Activated T-cell treated with anti-CD3 and anti-CD28 coated beads, Interleukin-2, amount 50 U/mL, for 24 hours (primary cell): ENCODE results near the gene DONSON.
"Not testable (repeated sequence)": the region's sequence is repeated elsewhere in the genome, so short reads cannot be mapped to it uniquely, and the experiment has no call there.

ENCODE experiments used
- DNase-seq: peaks from one replicate; pipeline ENCODE4 v3.0.0-alpha.2; 2020
- H3K27ac Mint-ChIP-seq: 2 replicates; pipeline ENCODE4 v1.8.0; 2020; ENCODE audit warnings: mild to moderate bottlenecking, mixed read lengths
- H3K27me3 Mint-ChIP-seq: 2 replicates; pipeline ENCODE4 v1.8.0; 2020; ENCODE audit warnings: mixed read lengths
- H3K36me3 Mint-ChIP-seq: 2 replicates; pipeline ENCODE4 v1.8.0; 2020; ENCODE audit warnings: low read depth, mixed read lengths
- H3K4me1 Mint-ChIP-seq: 2 replicates; pipeline ENCODE4 v1.8.0; 2020; ENCODE audit warnings: low read depth, mixed read lengths
- H3K4me3 Mint-ChIP-seq: 2 replicates; pipeline ENCODE4 v1.8.0; 2020; ENCODE audit warnings: mild to moderate bottlenecking, moderate library complexity, mixed read lengths
- H3K9me3 Mint-ChIP-seq: 2 replicates; pipeline ENCODE4 v1.8.0; 2020; ENCODE audit warnings: mixed read lengths

DONSON gene, protein sequence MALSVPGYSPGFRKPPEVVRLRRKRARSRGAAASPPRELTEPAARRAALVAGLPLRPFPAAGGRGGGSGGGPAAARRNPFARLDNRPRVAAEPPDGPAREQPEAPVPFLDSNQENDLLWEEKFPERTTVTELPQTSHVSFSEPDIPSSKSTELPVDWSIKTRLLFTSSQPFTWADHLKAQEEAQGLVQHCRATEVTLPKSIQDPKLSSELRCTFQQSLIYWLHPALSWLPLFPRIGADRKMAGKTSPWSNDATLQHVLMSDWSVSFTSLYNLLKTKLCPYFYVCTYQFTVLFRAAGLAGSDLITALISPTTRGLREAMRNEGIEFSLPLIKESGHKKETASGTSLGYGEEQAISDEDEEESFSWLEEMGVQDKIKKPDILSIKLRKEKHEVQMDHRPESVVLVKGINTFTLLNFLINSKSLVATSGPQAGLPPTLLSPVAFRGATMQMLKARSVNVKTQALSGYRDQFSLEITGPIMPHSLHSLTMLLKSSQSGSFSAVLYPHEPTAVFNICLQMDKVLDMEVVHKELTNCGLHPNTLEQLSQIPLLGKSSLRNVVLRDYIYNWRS

DNA sequence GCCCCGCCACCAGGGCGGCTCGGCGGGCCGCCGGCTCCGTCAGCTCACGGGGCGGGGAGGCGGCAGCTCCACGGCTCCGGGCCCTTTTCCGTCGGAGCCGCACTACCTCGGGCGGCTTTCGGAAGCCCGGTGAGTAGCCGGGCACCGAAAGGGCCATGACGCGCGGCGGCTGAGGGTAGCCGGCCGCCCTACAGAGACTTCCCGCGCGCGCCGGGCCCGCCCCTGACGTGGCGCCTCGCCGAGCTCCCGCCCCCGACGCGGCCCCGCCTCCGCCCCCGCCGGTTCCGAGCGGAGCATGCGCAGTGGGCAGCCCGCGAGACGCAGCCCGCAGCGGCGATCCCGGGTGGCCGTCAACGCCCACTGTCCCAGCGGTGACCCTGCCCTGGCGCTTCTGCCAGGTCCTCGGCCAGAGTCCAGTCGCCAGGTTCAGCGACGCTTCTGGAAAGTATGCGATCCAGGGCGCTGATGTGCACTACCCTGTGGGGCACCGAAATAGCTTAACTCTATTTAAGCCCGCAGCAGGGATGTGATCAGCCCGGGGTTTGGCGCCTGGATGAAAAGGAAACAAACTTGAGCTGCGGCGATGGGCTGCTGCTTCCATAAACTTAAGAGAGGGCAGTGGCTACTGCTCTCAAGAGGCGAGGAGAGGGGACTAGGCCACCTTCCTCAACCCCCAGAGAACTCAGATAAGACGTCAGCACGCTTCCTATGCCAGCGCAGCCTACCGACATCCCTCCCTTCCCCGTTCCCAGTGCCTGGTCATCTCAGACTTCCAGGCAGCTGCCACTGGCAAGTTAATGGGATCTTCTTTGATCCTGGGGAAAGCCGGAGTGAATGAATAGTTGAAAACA lies at the start of gene DONSON:
Gene DONSON (minus strand): TSS at position 200 of the 851 bp plus-strand sequence. CDS start 43 bp downstream, at position 157.
- Mint-ChIP-seq H3K9me3 (no peaks in the 10 kb centered on the region), H3K4me3 (peak within 1 kb of the TSS; percentile 92), H3K27me3 (no peaks in the 10 kb centered on the region), H3K27ac (peak within 1 kb of the TSS; percentile 89), H3K36me3 (peaks cover 42% of the 10 kb centered on the region), H3K4me1 (peaks cover 24% of the 10 kb centered on the region)
- DNase-seq: peak; percentile 94

- Mint-ChIP-seq H3K27ac (no peak overlapping the region), H3K36me3 (peaks cover 46% of the 10 kb centered on the region), H3K27me3 (no peaks in the 10 kb centered on the region), H3K9me3 (no peaks in the 10 kb centered on the region), H3K4me1 (peaks cover 18% of the 10 kb centered on the region), H3K4me3 (no peak overlapping the region)
- no peak for DNase-seq
Measured at GRCh38 chr21:33634254-33634653, 45.8 kb upstream of the DONSON start.

DNA sequence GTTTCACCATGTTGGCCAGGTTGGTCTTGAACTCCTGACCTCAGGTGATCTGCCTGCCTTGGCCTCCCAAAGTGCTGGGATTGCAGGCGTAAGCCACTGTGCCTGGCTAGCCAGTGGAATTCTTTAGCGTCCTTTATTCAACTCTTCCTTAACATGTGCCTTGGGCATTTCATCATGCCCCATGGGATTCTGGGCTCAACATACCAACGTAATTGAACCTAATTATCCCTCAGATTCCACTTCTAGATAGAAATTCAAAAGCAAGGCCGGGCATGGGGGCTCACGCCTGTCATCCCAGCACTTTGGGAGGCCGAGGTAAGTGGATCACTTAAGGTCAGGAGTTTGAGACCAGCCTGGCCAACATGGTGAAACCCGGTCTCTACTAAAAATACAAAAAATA lies 37.7 kb upstream of the DONSON start:
- not testable (repeated sequence) for H3K4me3 Mint-ChIP-seq, DNase-seq, H3K9me3 Mint-ChIP-seq, H3K27ac Mint-ChIP-seq, H3K4me1 Mint-ChIP-seq, H3K27me3 Mint-ChIP-seq
- peaks cover 46% of the 10 kb centered on the region for H3K36me3 Mint-ChIP-seq

- peaks cover 51% of the 10 kb centered on the region for H3K36me3 Mint-ChIP-seq
- no peak overlapping the region for H3K27ac Mint-ChIP-seq
- no peaks in the 10 kb centered on the region for H3K9me3 Mint-ChIP-seq
- H3K27me3 Mint-ChIP-seq: no peaks in the 10 kb centered on the region
- no peak overlapping the region for H3K4me3 Mint-ChIP-seq
- no peak for DNase-seq
- no peaks in the 10 kb centered on the region for H3K4me1 Mint-ChIP-seq
Measured at GRCh38 chr21:33622253-33622652, 33.8 kb upstream of the DONSON start.

- no peak overlapping the region for H3K27ac Mint-ChIP-seq
Measured at GRCh38 chr21:33619726-33620125, 31.2 kb upstream of the DONSON start.

DNA sequence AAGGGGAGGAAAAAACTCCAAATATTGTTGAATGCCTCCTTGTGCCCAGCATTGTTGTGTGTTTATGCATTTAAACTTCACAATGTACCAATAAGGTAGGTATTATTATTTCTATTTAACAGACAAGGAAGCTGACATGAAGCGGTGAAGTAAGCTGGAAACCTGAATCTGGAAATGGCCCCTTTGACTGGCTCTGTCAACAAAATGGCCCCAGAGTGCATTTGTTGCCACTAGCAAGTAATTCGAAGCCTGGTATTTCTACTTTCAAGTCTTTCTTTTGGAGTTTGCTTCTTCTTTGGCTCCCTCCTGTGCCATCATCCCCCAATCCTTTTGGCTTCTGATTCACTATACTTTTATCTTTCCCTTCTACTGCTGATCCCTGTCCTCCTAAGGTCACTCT lies 29.9 kb upstream of the DONSON start:
- Mint-ChIP-seq H3K36me3 (peaks cover 59% of the 10 kb centered on the region), H3K27me3 (no peaks in the 10 kb centered on the region), H3K27ac (no peak overlapping the region), H3K9me3 (no peaks in the 10 kb centered on the region), H3K4me1 (no peaks in the 10 kb centered on the region), H3K4me3 (no peak overlapping the region)
- no peak for DNase-seq

More at GRCh38 chr21:33619726-33620125, 31.2 kb upstream of the DONSON start:
- Mint-ChIP-seq H3K27me3 (no peaks in the 10 kb centered on the region), H3K4me1 (no peaks in the 10 kb centered on the region), H3K9me3 (no peaks in the 10 kb centered on the region), H3K4me3 (no peak overlapping the region), H3K36me3 (peaks cover 63% of the 10 kb centered on the region)
- no peak for DNase-seq

DNA sequence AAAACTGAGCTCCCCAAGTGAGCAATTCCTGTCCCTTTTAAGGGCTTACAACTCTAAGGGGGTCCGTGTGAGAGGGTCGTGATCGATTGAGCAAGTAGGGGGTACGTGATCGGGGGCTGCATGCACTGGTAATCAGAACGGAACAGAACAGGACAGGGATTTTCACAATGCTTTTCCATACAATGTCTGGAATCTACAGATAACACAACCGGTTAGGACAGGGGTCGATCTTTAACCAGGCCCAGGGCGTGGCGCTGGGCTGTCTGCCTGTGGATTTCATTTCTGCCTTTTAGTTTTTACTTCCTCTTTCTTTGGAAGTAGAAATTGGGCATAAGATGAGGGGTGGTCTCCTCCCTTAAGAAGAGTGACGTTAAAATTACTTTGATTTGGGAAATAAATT lies 29.1 kb upstream of the DONSON start:
- peaks cover 63% of the 10 kb centered on the region for H3K36me3 Mint-ChIP-seq
- not testable (repeated sequence) for H3K27me3 Mint-ChIP-seq, H3K27ac Mint-ChIP-seq, H3K4me3 Mint-ChIP-seq, H3K4me1 Mint-ChIP-seq, DNase-seq, H3K9me3 Mint-ChIP-seq

DNA sequence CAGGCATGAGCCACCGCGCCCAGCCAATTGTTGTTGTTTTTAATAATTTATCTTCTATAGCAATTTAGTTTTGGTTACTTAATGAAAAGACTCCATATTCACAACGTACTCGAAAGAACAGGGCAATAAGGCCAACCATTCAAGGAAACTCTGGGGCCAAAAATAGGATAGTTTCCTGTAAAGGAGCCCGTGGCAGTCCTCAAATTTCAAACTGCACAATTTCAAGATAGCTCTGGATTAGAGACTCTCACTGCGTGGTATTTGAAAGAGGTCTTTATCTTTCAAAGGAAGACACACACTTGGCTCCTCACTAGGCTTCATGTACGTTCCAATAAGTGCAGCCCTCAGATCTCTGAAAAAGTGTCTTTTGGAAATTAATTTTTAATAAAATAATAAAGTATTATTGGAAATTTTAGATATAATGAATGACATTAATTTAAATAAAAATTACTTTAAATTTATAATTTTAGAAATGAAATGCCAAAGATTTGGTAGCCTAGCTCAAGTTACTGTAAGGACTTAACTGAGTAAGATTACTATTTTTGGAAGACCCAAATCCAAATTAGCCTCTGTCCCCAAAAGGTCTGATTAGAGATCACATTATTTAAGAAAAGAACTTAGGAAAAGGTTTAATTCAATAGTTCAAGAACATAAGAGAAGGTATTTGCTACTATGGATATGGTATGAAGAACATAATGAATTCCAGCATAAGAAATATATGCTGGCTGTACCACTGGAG lies 22.7 kb upstream of the DONSON start:
- Mint-ChIP-seq H3K27ac (peak overlapping the region; percentile 34), H3K4me1 (no peaks in the 10 kb centered on the region), H3K27me3 (no peaks in the 10 kb centered on the region), H3K36me3 (peaks cover 41% of the 10 kb centered on the region), H3K4me3 (no peak overlapping the region), H3K9me3 (no peaks in the 10 kb centered on the region)
- DNase-seq: no peak

DNA sequence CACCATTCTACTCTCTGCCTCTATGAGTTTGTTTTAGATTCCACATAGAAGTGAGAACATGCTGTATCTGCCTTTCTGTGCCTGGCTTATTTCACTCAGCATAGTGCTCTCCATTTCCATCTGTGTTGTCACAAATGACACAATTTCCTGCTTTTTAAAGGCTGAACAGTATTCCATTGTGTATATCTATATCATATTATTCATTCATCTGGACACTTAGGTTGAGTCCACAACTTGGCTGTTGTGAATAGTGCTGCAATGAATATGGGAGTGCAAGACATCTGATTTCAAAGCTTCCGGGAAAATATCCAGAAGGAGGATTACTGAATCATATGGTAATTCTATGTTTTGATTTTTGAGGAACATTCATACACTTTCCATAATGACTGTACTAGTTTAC lies 20.1 kb upstream of the DONSON start:
- no peaks in the 10 kb centered on the region for H3K9me3 Mint-ChIP-seq
- H3K27ac Mint-ChIP-seq: peak overlapping the region; percentile 18
- H3K27me3 Mint-ChIP-seq: no peaks in the 10 kb centered on the region
- H3K4me3 Mint-ChIP-seq: no peak overlapping the region
- H3K36me3 Mint-ChIP-seq: peaks cover 37% of the 10 kb centered on the region
- no peak for DNase-seq
- H3K4me1 Mint-ChIP-seq: peaks cover 3% of the 10 kb centered on the region

- H3K4me3 Mint-ChIP-seq: no peak overlapping the region
- no peaks in the 10 kb centered on the region for H3K27me3 Mint-ChIP-seq
- no peak overlapping the region for H3K27ac Mint-ChIP-seq
- H3K9me3 Mint-ChIP-seq: no peaks in the 10 kb centered on the region
- no peaks in the 10 kb centered on the region for H3K4me1 Mint-ChIP-seq
- peaks cover 59% of the 10 kb centered on the region for H3K36me3 Mint-ChIP-seq
- DNase-seq: no peak
Measured at GRCh38 chr21:33598051-33598450, 9.6 kb upstream of the DONSON start.

GRCh38 chr21:33587792-33588484 lies 546 bp downstream of the DONSON start:
- Mint-ChIP-seq H3K4me3 (peak overlapping the region; percentile 92), H3K4me1 (peaks cover 24% of the 10 kb centered on the region), H3K27ac (peak overlapping the region; percentile 85), H3K27me3 (no peaks in the 10 kb centered on the region), H3K36me3 (peaks cover 44% of the 10 kb centered on the region), H3K9me3 (no peaks in the 10 kb centered on the region)
- no peak for DNase-seq

GRCh38 chr21:33586927-33587326 lies 1.6 kb downstream of the DONSON start:
- H3K27ac Mint-ChIP-seq: peak overlapping the region; percentile 19
- peaks cover 54% of the 10 kb centered on the region for H3K36me3 Mint-ChIP-seq
- H3K9me3 Mint-ChIP-seq: no peaks in the 10 kb centered on the region
- no peak for DNase-seq
- no peaks in the 10 kb centered on the region for H3K27me3 Mint-ChIP-seq
- peaks cover 24% of the 10 kb centered on the region for H3K4me1 Mint-ChIP-seq
- H3K4me3 Mint-ChIP-seq: peak overlapping the region; percentile 92

- H3K36me3 Mint-ChIP-seq: peaks cover 72% of the 10 kb centered on the region
- H3K4me1 Mint-ChIP-seq: peaks cover 25% of the 10 kb centered on the region
- H3K9me3 Mint-ChIP-seq: no peaks in the 10 kb centered on the region
- H3K27ac Mint-ChIP-seq: no peak overlapping the region
- H3K4me3 Mint-ChIP-seq: no peak overlapping the region
- no peak for DNase-seq
- H3K27me3 Mint-ChIP-seq: no peaks in the 10 kb centered on the region
Measured at GRCh38 chr21:33584455-33584854, 4.0 kb downstream of the DONSON start.
